ENCODE results near the gene RERE. TPM values are rescaled to one million over a fixed set of nuclear protein-coding genes. Genes with fewer than 3 reads are reported as not detected.
"Not testable (repeated sequence)": the region's sequence is repeated elsewhere in the genome, so short reads cannot be mapped to it uniquely, and the experiment has no call there.

RERE gene
- total and polyA plus RNA-seq, 2 donors, result 69.0 to 168 TPM

GRCh38 chr1:8597455-8597854, 220.0 kb downstream of the RERE start:
- H3K4me3 ChIP-seq (ENCODE audit: low read depth, low read length), result no peak overlapping the region
- WGBS, result 48% methylated on average over 4 of the region's 4 CpGs
- H3K36me3 ChIP-seq (ENCODE audit: insufficient read depth), result no peaks in the 10 kb centered on the region
- no peaks in the 10 kb centered on the region for H3K4me1 ChIP-seq (ENCODE audit: insufficient read depth)
- DNase-seq (ENCODE audit: extremely low spot score), result no peak
- no peak overlapping the region for H3K27ac ChIP-seq (ENCODE audit: low read depth)

GRCh38 chr1:8595941-8596340, 221.5 kb downstream of the RERE start:
- no peak overlapping the region for H3K4me3 ChIP-seq (ENCODE audit: low read depth, low read length)
- DNase-seq (ENCODE audit: extremely low spot score), result no peak
- H3K36me3 ChIP-seq (ENCODE audit: insufficient read depth), result no peaks in the 10 kb centered on the region
- no peak overlapping the region for H3K27ac ChIP-seq (ENCODE audit: low read depth)
- 14% methylated on average over 1 of the region's 1 CpG for WGBS
- no peaks in the 10 kb centered on the region for H3K4me1 ChIP-seq (ENCODE audit: insufficient read depth)

GRCh38 chr1:8595332-8595731, 222.1 kb downstream of the RERE start:
- no peak for DNase-seq (ENCODE audit: extremely low spot score)
- H3K4me1 ChIP-seq (ENCODE audit: insufficient read depth), result no peaks in the 10 kb centered on the region
- no peak overlapping the region for H3K27ac ChIP-seq (ENCODE audit: low read depth)
- no peaks in the 10 kb centered on the region for H3K36me3 ChIP-seq (ENCODE audit: insufficient read depth)
- no peak overlapping the region for H3K4me3 ChIP-seq (ENCODE audit: low read depth, low read length)

GRCh38 chr1:8593292-8593691, 224.1 kb downstream of the RERE start:
- H3K4me1 ChIP-seq (ENCODE audit: insufficient read depth); H3K36me3 ChIP-seq (ENCODE audit: insufficient read depth); H3K4me3 ChIP-seq (ENCODE audit: low read depth, low read length); DNase-seq (ENCODE audit: extremely low spot score); H3K27ac ChIP-seq (ENCODE audit: low read depth): not testable (repeated sequence)
- WGBS, result 94% methylated on average over 3 of the region's 3 CpGs

GRCh38 chr1:8591569-8591968, 225.9 kb downstream of the RERE start:
- Histone ChIP-seq H3K36me3 (ENCODE audit: insufficient read depth) (no peaks in the 10 kb centered on the region), H3K4me3 (ENCODE audit: low read depth, low read length) (no peak overlapping the region), H3K4me1 (ENCODE audit: insufficient read depth) (no peaks in the 10 kb centered on the region), H3K27ac (ENCODE audit: low read depth) (no peak overlapping the region)
- 89% methylated on average over 5 of the region's 5 CpGs for WGBS
- DNase-seq (ENCODE audit: extremely low spot score), result no peak

GRCh38 chr1:8590721-8591351, 226.6 kb downstream of the RERE start:
- H3K36me3 ChIP-seq (ENCODE audit: insufficient read depth), result no peaks in the 10 kb centered on the region
- H3K27ac ChIP-seq (ENCODE audit: low read depth), result no peak overlapping the region
- no peaks in the 10 kb centered on the region for H3K4me1 ChIP-seq (ENCODE audit: insufficient read depth)
- 38% methylated on average over 6 of the region's 6 CpGs for WGBS
- H3K4me3 ChIP-seq (ENCODE audit: low read depth, low read length), result no peak overlapping the region
- DNase-seq (ENCODE audit: extremely low spot score), result no peak

GRCh38 chr1:8589571-8589970, 227.9 kb downstream of the RERE start:
- no peaks in the 10 kb centered on the region for H3K36me3 ChIP-seq (ENCODE audit: insufficient read depth)

GRCh38 chr1:8587784-8588183, 229.7 kb downstream of the RERE start:
- Histone ChIP-seq H3K4me3 (ENCODE audit: low read depth, low read length) (no peak overlapping the region), H3K36me3 (ENCODE audit: insufficient read depth) (no peaks in the 10 kb centered on the region), H3K4me1 (ENCODE audit: insufficient read depth) (no peaks in the 10 kb centered on the region), H3K27ac (ENCODE audit: low read depth) (no peak overlapping the region)
- WGBS, result 71% methylated on average over 5 of the region's 5 CpGs
- no peak for DNase-seq (ENCODE audit: extremely low spot score)

More at GRCh38 chr1:8589571-8589970, 227.9 kb downstream of the RERE start:
- no peak for DNase-seq (ENCODE audit: extremely low spot score)
- Histone ChIP-seq H3K4me1 (ENCODE audit: insufficient read depth) (no peaks in the 10 kb centered on the region), H3K27ac (ENCODE audit: low read depth) (no peak overlapping the region), H3K4me3 (ENCODE audit: low read depth, low read length) (no peak overlapping the region)
- 73% methylated on average over 4 of the region's 4 CpGs for WGBS

GRCh38 chr1:8586438-8586837, 231.0 kb downstream of the RERE start:
- 88% methylated on average over 1 of the region's 1 CpG for WGBS
- no peak for DNase-seq (ENCODE audit: extremely low spot score)
- no peak overlapping the region for H3K27ac ChIP-seq (ENCODE audit: low read depth)
- no peaks in the 10 kb centered on the region for H3K36me3 ChIP-seq (ENCODE audit: insufficient read depth)
- no peak overlapping the region for H3K4me3 ChIP-seq (ENCODE audit: low read depth, low read length)
- no peaks in the 10 kb centered on the region for H3K4me1 ChIP-seq (ENCODE audit: insufficient read depth)

- no peak for DNase-seq (ENCODE audit: extremely low spot score)
- Histone ChIP-seq H3K4me1 (ENCODE audit: insufficient read depth) (no peaks in the 10 kb centered on the region), H3K27ac (ENCODE audit: low read depth) (no peak overlapping the region), H3K36me3 (ENCODE audit: insufficient read depth) (no peaks in the 10 kb centered on the region), H3K4me3 (ENCODE audit: low read depth, low read length) (no peak overlapping the region)
- 83% methylated on average over 3 of the region's 3 CpGs for WGBS
Observed at GRCh38 chr1:8584316-8584715, 233.1 kb downstream of the RERE start.

- Histone ChIP-seq H3K4me3 (ENCODE audit: low read depth, low read length) (no peak overlapping the region), H3K4me1 (ENCODE audit: insufficient read depth) (no peaks in the 10 kb centered on the region), H3K27ac (ENCODE audit: low read depth) (no peak overlapping the region), H3K36me3 (ENCODE audit: insufficient read depth) (peaks cover 2% of the 10 kb centered on the region)
- DNase-seq (ENCODE audit: extremely low spot score), result no peak
- WGBS, result 71% methylated on average over 3 of the region's 3 CpGs
Observed at GRCh38 chr1:8583031-8583430, 234.4 kb downstream of the RERE start.

- DNase-seq (ENCODE audit: extremely low spot score), result no peak
- Histone ChIP-seq H3K4me1 (ENCODE audit: insufficient read depth) (no peaks in the 10 kb centered on the region), H3K4me3 (ENCODE audit: low read depth, low read length) (no peak overlapping the region), H3K36me3 (ENCODE audit: insufficient read depth) (peaks cover 2% of the 10 kb centered on the region), H3K27ac (ENCODE audit: low read depth) (no peak overlapping the region)
- WGBS, result 82% methylated on average over 4 of the region's 4 CpGs
Observed at GRCh38 chr1:8580566-8580965, 236.9 kb downstream of the RERE start.

GRCh38 chr1:8578936-8579335, 238.5 kb downstream of the RERE start:
- H3K4me3 ChIP-seq (ENCODE audit: low read depth, low read length), result no peak overlapping the region
- H3K36me3 ChIP-seq (ENCODE audit: insufficient read depth), result peaks cover 2% of the 10 kb centered on the region
- 88% methylated on average over 5 of the region's 5 CpGs for WGBS
- DNase-seq (ENCODE audit: extremely low spot score), result no peak
- H3K4me1 ChIP-seq (ENCODE audit: insufficient read depth), result no peaks in the 10 kb centered on the region
- H3K27ac ChIP-seq (ENCODE audit: low read depth), result no peak overlapping the region

GRCh38 chr1:8578132-8578877, 239.1 kb downstream of the RERE start:
- 90% methylated on average over 2 of the region's 2 CpGs for WGBS
- Histone ChIP-seq H3K36me3 (ENCODE audit: insufficient read depth) (peaks cover 2% of the 10 kb centered on the region), H3K27ac (ENCODE audit: low read depth) (no peak overlapping the region), H3K4me3 (ENCODE audit: low read depth, low read length) (no peak overlapping the region), H3K4me1 (ENCODE audit: insufficient read depth) (no peaks in the 10 kb centered on the region)
- DNase-seq (ENCODE audit: extremely low spot score), result no peak
